GM21825 (cell line): ENCODE measurements around the gene FDCSP.
"Not testable (repeated sequence)": the region's sequence is repeated elsewhere in the genome, so short reads cannot be mapped to it uniquely, and the experiment has no call there.

Experiments used
- ATAC-seq: cut with Tn5 transposase; IDR thresholded peaks from one replicate; pipeline ENCODE4 v1.9.1; 2021; ENCODE audit warnings: mild to moderate bottlenecking, moderate library complexity; ENCODE audit not compliant: unreplicated experiment

FDCSP gene

DNA sequence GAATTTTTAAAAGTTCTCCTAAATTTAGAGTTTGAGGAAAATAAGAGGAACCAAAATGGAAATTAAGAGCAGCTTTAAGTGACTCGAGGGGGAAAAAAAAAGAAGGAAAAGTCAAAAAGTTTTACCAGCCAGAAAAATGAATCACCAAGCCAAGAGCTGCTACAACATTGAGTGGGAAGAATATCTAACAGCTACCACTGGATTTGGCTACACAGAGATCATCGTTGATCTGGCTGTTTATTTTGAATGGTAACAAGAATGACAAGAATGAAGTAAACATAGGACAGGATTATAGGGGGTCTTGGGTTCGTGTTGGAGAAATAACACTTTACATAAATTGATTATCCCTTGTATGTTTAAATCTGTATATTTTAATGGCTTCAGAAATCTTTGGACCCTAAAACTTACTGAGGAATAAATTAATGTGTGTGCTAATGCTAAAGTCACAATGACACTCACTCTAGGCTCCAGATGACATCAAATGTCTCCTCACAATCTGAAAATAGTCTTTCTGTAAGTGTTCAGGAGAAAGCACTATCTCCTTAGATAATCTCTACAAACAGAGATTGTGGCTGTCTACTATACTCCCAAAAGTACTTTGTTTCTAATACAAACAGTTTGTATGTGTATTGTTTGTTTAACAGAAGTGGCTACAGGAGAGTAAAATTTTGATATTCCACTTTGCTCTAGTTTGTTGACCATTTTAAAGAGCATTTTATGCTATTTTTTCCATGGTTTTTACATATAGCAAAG, 13.4 kb downstream of the FDCSP start:
- ATAC-seq = no peak

DNA sequence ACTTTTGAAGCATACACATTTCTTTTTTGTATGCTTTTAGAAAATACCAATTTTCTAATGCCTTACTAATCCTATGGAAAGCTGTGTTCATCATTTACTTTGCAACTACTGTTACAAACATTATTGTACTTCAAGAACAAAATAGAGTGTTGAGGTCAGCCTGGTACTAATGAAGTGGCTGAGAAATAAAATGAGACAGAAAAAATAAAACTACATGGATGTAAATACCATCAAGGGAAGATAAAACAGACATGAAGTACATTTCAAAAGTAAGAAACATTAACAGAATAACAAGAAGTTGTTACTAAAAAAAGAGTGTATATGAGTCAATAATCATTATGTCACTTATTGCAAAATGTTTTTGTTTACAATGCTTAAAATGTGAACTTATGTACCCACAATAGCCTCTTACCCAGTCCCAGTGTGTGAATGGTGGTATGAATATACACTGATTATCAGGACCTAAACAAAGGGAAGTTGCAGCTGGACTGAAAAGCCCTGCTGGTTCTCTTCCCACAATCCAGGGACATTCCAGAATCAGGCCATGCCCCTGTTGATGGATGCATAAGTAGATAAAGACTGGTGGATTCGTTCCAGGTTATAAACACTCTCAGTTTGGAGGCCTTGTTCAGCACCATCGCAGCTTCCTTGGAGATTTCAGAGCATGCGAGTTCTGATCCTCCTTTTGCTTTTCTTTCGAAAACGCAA, 14.1 kb downstream of the FDCSP start:
- ATAC-seq = no peak

DNA sequence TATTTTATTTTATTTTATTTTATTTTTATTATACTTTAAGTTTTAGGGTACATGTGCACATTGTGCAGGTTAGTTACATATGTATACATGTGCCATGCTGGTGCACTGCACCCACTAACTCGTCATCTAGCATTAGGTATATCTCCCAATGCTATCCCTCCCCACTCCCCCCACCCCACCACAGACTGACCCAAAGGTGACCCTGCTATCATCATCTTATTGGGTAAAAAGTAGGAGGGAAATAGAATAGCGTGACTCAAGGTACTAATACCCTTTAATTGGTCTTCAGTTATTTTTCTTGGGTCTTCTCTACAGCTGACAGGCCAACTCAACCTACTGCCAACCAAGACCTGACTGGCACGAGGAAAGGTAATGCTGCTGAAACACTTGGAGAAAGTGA, 16.4 kb downstream of the FDCSP start, which contains the start of gene CSN3:
Gene CSN3 (plus strand): TSS at position 301 of the 400 bp plus-strand sequence. CDS start 2,223 bp downstream, outside the sequence.
- not testable (repeated sequence) for ATAC-seq

DNA sequence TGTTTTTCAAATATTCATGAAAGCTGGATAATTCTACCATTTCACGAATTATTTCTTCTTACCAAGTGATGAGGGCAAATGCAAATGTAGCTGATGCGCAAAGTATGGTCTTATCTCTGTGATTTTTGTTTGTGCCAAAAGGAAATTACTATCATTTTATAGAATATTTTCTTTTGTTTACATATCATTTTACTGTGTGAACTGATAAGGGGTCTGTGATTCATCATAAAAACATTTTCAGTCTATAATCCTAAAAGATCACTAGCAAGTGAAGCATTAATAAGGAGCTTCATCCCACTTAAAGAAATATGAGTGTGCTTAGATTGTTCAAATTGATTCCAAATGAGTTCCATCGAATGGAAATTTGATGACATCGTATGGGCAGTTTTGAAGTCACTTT, 17.2 kb downstream of the FDCSP start:
- ATAC-seq = no peak

DNA sequence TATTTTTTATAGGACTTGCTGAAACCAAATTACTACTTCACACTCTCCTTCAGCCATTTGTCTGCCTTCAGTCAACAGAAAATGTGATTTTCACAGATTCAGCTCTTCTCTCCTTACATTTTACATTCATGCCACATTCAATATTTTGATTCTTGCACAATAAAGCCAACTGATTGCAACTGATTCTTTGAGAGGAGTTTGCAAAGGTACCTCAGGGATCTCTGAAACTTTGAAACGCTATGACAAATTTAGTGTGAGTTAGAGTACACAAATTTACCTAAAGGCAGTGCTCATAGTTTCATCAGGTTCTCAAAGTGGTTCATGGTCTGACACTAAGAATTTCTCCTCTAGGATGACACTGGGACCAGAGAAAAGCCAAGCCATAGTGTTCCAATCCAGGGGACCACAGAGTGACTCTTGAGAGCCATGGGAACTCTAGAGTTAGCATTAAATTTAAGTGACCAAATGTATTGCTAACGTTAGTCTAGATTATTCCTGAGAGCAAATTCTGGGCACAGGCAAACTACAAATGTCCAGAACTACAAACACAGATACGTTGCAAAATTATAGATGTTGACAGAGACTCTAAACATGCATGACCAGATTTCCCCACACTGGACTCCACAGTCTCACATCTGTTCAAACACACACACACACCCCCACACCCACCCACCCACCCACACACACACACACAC, 25.5 kb downstream of the FDCSP start:
- ATAC-seq = no peak

DNA sequence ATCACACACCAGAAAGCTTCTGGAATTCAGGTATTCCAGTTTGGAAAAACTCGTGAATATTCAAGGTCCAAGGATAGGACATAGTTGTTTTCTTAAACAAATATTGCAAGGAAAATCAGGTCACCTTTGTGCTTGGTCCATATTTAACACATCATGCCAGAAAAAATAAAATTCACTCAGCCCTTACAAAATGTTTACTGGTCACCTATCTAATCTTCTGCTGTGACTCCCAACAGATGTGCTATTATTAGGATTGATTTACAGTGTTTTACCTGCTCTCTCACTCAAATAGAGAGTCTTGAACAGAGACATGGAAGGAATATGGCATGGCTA, 26.0 kb downstream of the FDCSP start:
- no peak for ATAC-seq

DNA sequence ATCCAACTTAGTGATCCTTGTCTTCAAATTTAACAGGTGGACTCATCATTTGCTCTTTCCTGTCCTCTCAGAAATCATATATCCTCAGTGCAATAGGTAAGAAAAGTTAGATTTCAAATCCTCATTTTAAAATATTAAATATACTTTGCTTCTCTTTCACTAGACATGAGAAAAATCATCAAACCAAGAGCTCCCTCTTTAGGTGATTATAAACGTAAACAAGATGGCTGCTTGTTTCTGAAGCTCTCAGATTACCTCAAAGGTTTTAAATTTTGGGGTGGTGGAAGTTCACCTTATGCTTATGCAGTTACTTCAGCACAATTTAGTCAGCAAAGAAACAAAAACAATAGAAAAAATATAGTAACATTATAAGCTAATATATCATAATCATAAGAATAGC, 43.8 kb downstream of the FDCSP start:
- no peak for ATAC-seq

DNA sequence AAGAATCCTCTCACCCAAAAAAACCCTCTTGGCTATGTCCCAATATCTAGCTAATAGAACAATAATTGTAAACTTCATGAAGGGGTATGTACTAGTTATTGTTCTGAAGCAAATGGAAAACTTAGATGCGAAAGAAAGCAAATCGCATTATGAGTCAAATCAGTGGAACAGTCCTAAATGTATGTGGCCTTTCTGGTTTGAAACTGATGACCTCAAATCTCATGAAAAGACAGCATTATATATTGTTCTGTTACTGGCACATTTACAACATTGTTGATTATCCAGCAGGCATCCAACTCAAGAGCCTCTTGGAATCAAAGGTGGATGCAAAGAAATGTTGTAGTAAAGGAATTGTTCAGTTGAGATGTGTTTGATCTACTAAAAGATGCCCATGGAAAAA, 51.2 kb downstream of the FDCSP start:
- no peak for ATAC-seq

DNA sequence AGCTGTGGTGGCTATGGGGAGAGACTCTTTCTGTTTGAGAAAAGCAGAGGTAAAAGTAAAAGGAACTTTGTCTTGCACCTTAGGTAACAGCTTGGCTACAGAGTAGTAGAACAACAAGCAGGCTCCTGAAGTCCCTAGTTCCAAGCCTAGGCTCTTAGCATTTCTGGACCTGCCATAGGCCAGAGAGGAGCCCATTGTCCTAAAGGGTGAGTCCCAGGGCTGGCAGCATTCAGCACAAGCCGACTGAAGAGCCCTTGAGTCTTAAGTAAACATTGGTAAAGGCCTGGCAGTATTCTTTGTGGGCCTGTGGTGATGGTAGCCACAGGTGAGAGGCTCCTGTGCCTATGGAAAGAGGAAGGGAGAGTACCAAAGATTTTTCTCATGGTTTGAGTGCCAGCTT, 54.6 kb downstream of the FDCSP start:
- ATAC-seq = no peak
